Measurements from ENCODE around the gene BAAT. TPM values are rescaled to one million over a fixed set of nuclear protein-coding genes. Genes with fewer than 3 reads are reported as not detected.

The BAAT gene
- total and polyA plus RNA-seq, 2 of the 13 experiments (the other 11 are each of a cell fraction or from before 2014, with no cell fraction given), result 0.71 to 7.9 TPM

DNA sequence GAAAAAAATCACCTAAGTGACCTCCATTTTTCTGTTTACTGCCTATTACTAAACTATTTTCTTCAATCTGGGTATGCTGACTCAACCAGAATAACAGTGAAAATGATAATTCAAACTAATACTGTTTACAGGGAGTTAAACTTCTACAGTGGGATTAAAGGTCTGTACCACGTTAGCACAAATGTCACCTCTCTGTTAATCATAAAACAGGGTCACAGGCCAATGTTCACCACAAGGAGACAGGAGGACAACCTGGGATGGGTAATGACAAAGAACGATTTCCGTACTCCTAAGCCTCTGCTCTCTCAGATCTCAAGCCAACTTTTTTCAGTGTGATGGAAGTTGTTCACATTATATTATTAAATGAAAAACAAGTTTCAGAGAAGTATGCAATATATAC lies 48.4 kb upstream of the BAAT start (continued):
- TF ChIP-seq, protein P1, sequence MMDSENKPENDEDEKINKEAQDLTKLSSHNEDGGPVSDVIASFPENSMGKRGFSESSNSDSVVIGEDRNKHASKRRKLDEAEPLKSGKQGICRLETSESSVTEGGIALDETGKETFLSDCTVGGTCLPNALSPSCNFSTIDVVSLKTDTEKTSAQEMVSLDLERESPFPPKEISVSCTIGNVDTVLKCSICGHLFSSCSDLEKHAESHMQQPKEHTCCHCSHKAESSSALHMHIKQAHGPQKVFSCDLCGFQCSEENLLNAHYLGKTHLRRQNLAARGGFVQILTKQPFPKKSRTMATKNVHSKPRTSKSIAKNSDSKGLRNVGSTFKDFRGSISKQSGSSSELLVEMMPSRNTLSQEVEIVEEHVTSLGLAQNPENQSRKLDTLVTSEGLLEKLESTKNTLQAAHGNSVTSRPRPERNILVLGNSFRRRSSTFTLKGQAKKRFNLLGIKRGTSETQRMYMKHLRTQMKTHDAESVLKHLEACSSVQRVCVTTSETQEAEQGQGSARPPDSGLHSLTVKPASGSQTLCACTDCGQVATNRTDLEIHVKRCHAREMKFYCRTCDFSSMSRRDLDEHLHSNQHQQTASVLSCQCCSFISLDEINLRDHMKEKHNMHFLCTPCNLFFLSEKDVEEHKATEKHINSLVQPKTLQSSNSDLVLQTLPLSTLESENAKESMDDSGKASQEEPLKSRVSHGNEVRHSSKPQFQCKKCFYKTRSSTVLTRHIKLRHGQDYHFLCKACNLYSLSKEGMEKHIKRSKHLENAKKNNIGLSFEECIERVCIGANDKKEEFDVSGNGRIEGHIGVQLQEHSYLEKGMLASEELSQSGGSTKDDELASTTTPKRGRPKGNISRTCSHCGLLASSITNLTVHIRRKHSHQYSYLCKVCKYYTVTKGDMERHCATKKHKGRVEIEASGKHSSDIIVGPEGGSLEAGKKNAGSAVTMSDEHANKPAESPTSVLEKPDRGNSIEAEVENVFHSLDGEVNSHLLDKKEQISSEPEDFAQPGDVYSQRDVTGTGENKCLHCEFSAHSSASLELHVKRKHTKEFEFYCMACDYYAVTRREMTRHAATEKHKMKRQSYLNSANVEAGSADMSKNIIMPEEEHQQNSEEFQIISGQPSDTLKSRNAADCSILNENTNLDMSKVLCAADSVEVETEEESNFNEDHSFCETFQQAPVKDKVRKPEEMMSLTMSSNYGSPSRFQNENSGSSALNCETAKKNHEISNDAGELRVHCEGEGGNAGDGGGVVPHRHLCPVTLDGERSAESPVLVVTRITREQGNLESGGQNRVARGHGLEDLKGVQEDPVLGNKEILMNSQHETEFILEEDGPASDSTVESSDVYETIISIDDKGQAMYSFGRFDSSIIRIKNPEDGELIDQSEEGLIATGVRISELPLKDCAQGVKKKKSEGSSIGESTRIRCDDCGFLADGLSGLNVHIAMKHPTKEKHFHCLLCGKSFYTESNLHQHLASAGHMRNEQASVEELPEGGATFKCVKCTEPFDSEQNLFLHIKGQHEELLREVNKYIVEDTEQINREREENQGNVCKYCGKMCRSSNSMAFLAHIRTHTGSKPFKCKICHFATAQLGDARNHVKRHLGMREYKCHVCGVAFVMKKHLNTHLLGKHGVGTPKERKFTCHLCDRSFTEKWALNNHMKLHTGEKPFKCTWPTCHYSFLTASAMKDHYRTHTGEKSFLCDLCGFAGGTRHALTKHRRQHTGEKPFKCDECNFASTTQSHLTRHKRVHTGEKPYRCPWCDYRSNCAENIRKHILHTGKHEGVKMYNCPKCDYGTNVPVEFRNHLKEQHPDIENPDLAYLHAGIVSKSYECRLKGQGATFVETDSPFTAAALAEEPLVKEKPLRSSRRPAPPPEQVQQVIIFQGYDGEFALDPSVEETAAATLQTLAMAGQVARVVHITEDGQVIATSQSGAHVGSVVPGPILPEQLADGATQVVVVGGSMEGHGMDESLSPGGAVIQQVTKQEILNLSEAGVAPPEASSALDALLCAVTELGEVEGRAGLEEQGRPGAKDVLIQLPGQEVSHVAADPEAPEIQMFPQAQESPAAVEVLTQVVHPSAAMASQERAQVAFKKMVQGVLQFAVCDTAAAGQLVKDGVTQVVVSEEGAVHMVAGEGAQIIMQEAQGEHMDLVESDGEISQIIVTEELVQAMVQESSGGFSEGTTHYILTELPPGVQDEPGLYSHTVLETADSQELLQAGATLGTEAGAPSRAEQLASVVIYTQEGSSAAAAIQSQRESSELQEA (CRISPR knock-in tag; IDR thresholded peaks at IDR 0.05; ENCODE audit: not compliant biosample characterization), result no peak
- TF ChIP-seq, protein P2, sequence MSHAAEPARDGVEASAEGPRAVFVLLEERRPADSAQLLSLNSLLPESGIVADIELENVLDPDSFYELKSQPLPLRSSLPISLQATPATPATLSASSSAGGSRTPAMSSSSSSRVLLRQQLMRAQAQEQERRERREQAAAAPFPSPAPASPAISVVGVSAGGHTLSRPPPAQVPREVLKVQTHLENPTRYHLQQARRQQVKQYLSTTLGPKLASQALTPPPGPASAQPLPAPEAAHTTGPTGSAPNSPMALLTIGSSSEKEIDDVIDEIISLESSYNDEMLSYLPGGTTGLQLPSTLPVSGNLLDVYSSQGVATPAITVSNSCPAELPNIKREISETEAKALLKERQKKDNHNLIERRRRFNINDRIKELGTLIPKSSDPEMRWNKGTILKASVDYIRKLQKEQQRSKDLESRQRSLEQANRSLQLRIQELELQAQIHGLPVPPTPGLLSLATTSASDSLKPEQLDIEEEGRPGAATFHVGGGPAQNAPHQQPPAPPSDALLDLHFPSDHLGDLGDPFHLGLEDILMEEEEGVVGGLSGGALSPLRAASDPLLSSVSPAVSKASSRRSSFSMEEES (CRISPR knock-in tag; IDR thresholded peaks at IDR 0.05), result peak; percentile 63; the same call in 1 of the 2 replicates
- TF ChIP-seq DPF2 (CRISPR knock-in tag; IDR thresholded peaks at IDR 0.05; ENCODE audit: borderline replicate concordance, low read depth) (peak; percentile 69; the same call in 1 of the 2 replicates), FOXK2 (IDR thresholded peaks at IDR 0.05) (peak; percentile 23; the same call in 1 of the 2 replicates), REPIN1 (CRISPR knock-in tag; IDR thresholded peaks at IDR 0.05; ENCODE audit: borderline replicate concordance, low read depth) (peak; percentile 69; the same call in 1 of the 2 replicates), ZKSCAN1 (IDR thresholded peaks at IDR 0.05; ENCODE audit: low read length) (no peak), ZNF629 (CRISPR knock-in tag; conservative IDR thresholded peaks at IDR 0.05) (no peak), KLF16 (CRISPR knock-in tag; IDR thresholded peaks at IDR 0.05) (peak in 1 of 2 experiments; percentile 54; a peak in 1 of 4 replicates), RXRA (CRISPR knock-in tag; IDR thresholded peaks at IDR 0.05) (peak; percentile 34; the same call in 1 of the 2 replicates), IRF2 (CRISPR knock-in tag; IDR thresholded peaks at IDR 0.05) (peak; percentile 85), MIER3 (CRISPR knock-in tag; IDR thresholded peaks at IDR 0.05; ENCODE audit: borderline replicate concordance) (peak; percentile 95; the same call in 1 of the 2 replicates), ZNF136 (CRISPR knock-in tag; IDR thresholded peaks at IDR 0.05; ENCODE audit: low read depth) (peak; percentile 66; the same call in 1 of the 2 replicates), CREM (IDR thresholded peaks at IDR 0.05) (peak; percentile 88), CREM (CRISPR knock-in tag; IDR thresholded peaks at IDR 0.05) (no peak), HHEX (CRISPR knock-in tag; IDR thresholded peaks at IDR 0.05) (no peak)
- TF ChIP-seq, protein P3, sequence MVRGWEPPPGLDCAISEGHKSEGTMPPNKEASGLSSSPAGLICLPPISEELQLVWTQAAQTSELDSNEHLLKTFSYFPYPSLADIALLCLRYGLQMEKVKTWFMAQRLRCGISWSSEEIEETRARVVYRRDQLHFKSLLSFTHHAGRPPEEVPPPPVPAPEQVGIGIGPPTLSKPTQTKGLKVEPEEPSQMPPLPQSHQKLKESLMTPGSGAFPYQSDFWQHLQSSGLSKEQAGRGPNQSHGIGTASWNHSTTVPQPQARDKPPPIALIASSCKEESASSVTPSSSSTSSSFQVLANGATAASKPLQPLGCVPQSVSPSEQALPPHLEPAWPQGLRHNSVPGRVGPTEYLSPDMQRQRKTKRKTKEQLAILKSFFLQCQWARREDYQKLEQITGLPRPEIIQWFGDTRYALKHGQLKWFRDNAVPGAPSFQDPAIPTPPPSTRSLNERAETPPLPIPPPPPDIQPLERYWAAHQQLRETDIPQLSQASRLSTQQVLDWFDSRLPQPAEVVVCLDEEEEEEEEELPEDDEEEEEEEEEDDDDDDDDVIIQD (CRISPR knock-in tag; IDR thresholded peaks at IDR 0.05; ENCODE audit: low read depth), result peak; percentile 100
- TF ChIP-seq, protein P4, sequence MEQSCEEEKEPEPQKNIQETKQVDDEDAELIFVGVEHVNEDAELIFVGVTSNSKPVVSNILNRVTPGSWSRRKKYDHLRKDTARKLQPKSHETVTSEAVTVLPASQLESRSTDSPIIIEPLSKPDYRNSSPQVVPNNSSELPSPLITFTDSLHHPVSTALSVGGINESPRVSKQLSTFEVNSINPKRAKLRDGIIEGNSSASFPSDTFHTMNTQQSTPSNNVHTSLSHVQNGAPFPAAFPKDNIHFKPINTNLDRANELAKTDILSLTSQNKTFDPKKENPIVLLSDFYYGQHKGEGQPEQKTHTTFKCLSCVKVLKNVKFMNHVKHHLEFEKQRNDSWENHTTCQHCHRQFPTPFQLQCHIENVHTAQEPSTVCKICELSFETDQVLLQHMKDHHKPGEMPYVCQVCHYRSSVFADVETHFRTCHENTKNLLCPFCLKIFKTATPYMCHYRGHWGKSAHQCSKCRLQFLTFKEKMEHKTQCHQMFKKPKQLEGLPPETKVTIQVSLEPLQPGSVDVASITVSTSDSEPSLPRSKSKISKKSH (CRISPR knock-in tag; IDR thresholded peaks at IDR 0.05; ENCODE audit: borderline replicate concordance), result no peak
- TF ChIP-seq, protein P5, sequence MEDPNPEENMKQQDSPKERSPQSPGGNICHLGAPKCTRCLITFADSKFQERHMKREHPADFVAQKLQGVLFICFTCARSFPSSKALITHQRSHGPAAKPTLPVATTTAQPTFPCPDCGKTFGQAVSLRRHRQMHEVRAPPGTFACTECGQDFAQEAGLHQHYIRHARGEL (CRISPR knock-in tag; IDR thresholded peaks at IDR 0.05), result no peak

Data from HepG2 (cell line).